CD4-positive, alpha-beta T cell treated with Interleukin-4 for 1 hour (primary cell): ENCODE measurements around the gene SLC66A2.
A peak's percentile ranks its signal among the peaks of the same experiment; 100 is the strongest.
"Not testable (repeated sequence)": the region's sequence is repeated elsewhere in the genome, so short reads cannot be mapped to it uniquely, and the experiment has no call there.

ENCODE experiments used
- DNase-seq, 2 donors: peaks; one replicate each; pipeline ENCODE4 v3.0.0-alpha.2; 2020 to 2022

SLC66A2 gene

GRCh38 chr18:79951545-79952455 is at the start of gene SLC66A2:
SLC66A2 (minus strand) TSS chr18:79951653; CDS start chr18:79950926, 727 bp downstream.
- peak; percentile 93 to 94 for DNase-seq

GRCh38 chr18:80000877-80001276 is 49.4 kb upstream of the SLC66A2 start:
- DNase-seq, result no peak

- not testable (repeated sequence) for DNase-seq
These were observed 48.2 kb upstream of the SLC66A2 start for GRCh38 chr18:79999701-80000100.

GRCh38 chr18:79991494-79991893 is 40.0 kb upstream of the SLC66A2 start:
- no peak for DNase-seq

- no peak for DNase-seq
These were observed 37.7 kb upstream of the SLC66A2 start for GRCh38 chr18:79989195-79989497.

- peak; percentile 82 for DNase-seq
These were observed 37.2 kb upstream of the SLC66A2 start, which contains the start of gene TXNL4A for GRCh38 chr18:79988451-79989194. TXNL4A (minus strand) TSS chr18:79988563; CDS start chr18:79988392, 171 bp downstream.

GRCh38 chr18:79988071-79988450 is 36.6 kb upstream of the SLC66A2 start:
- DNase-seq, result peak; percentile 65 to 67

- DNase-seq, result no peak
These were observed 36.1 kb upstream of the SLC66A2 start for GRCh38 chr18:79987566-79987965.

- no peak for DNase-seq
These were observed 35.3 kb upstream of the SLC66A2 start for GRCh38 chr18:79986726-79987125.

- no peak for DNase-seq
These were observed 33.7 kb upstream of the SLC66A2 start for GRCh38 chr18:79985172-79985571.

- peak in 1 of 2 donors; percentile 18 for DNase-seq
These were observed 32.3 kb upstream of the SLC66A2 start for GRCh38 chr18:79983793-79984192.

GRCh38 chr18:79983253-79983652 is 31.8 kb upstream of the SLC66A2 start:
- no peak for DNase-seq

- peak; percentile 13 to 50 for DNase-seq
These were observed 31.3 kb upstream of the SLC66A2 start for GRCh38 chr18:79982736-79983135.

- no peak for DNase-seq
These were observed 29.1 kb upstream of the SLC66A2 start for GRCh38 chr18:79980585-79980984.

GRCh38 chr18:79979843-79980242 is 28.4 kb upstream of the SLC66A2 start:
- DNase-seq, result no peak

GRCh38 chr18:79975985-79976680 is 24.7 kb upstream of the SLC66A2 start:
- no peak for DNase-seq

GRCh38 chr18:79975043-79975442 is 23.6 kb upstream of the SLC66A2 start:
- DNase-seq, result no peak

- DNase-seq, result no peak
These were observed 22.7 kb upstream of the SLC66A2 start for GRCh38 chr18:79974025-79974654.

- DNase-seq, result no peak
These were observed 22.1 kb upstream of the SLC66A2 start for GRCh38 chr18:79973517-79973916.

- DNase-seq, result no peak
These were observed 21.3 kb upstream of the SLC66A2 start for GRCh38 chr18:79972720-79973119.

- DNase-seq, result no peak
These were observed 20.5 kb upstream of the SLC66A2 start for GRCh38 chr18:79971986-79972385.

GRCh38 chr18:79971211-79971952 is 19.9 kb upstream of the SLC66A2 start:
- no peak for DNase-seq
